ENCODE results near the gene KRIT1. TPM values are rescaled to one million over a fixed set of nuclear protein-coding genes. Genes with fewer than 3 reads are reported as not detected.

The KRIT1 gene
- total RNA-seq (2014; rRNA removed; shearing (Covaris generic); ENCODE audit: low replicate concordance): 19.7 and 54.3 TPM in 2 replicates

DNA sequence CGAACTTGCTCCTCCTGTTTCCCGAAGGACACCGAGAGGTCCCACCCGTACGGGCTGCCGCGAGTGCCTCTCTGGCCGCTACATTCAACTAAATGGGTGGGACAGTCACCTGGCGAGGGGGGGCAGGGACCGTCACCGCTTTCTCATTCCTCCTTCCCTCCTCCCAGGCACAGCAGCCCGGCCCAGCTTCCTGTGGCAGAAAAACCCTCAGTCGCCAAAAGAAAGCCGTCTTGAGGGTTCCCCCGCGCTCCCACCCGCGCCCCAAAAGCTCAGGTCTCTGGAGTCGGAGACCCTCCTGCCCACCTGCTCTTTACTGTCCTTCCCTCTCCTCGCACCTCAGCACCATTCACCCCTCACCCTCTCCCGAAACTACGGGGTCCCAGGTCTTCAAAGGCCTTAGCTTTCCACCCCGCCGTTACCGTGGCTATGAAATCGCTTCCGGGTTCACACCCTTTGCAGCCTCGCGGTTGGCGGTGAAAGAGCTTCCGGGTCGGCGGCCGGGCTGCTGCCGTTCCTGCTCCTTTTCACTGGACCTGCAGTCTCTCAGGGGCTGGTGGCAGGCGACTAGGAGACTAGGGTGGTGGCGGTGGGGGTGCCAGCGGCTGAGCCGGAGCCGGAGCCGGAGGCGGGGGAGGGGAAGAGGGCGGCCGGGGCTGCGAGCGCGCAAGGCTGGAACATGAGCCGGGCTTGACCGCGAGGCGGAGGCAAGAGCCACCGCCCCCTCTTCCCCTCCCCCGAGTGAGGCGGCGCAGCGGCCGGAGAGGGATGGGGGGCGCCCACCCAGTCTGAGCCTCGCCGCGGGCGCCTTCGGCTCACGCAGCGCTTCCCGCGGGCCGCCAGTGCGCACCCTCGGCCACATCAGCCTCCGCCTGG lies at the start of gene KRIT1, which contains the start of gene ANKIB1:
Gene KRIT1 (minus strand): TSS at position 428 of the 873 bp plus-strand sequence. CDS start 3,779 bp downstream, outside the sequence.
Gene ANKIB1 (plus strand): TSS at position 488 of the 873 bp plus-strand sequence. CDS start 49,005 bp downstream, outside the sequence.
- Histone ChIP-seq H3K9me3 (no peaks in the 10 kb centered on the region), H3K27me3 (no peaks in the 10 kb centered on the region), H3K36me3 (peaks cover 10% of the 10 kb centered on the region), H3K4me3 (peak within 1 kb of the TSS; percentile 88)
- DNase-seq: peak; percentile 82

- Histone ChIP-seq H3K27me3 (no peaks in the 10 kb centered on the region), H3K9me3 (no peaks in the 10 kb centered on the region), H3K36me3 (0 out of 2 replicates have a peak, but pooled peaks cover 2% of the 10 kb centered on the region), H3K4me3 (no peak overlapping the region)
- DNase-seq: no peak
Observed at GRCh38 chr7:92295391-92295790, 49.7 kb upstream of the KRIT1 start.

GRCh38 chr7:92293896-92294590 lies 48.3 kb upstream of the KRIT1 start:
- DNase-seq: no peak
- Histone ChIP-seq H3K27me3 (no peaks in the 10 kb centered on the region), H3K36me3 (0 out of 2 replicates have a peak, but pooled peaks cover 2% of the 10 kb centered on the region), H3K9me3 (no peaks in the 10 kb centered on the region), H3K4me3 (no peak overlapping the region)

DNA sequence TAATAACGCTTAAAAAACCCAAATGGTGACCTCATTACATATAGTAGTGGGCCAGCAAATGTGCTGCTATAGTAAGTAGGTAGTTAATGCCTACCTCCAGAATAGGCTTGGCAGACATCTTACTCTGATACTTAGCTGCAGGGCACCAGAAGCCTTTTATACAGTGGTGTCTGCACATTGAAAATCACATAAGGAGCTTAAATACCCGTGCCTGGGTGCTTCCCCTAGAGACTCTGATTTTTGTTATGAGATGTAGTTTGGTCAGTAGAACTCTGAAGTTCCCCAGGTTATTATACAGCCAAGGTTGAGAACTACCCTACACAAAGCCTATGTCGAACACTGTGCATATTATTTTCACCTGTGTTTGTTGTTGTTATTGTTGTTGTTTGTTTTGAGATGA lies 47.3 kb upstream of the KRIT1 start:
- DNase-seq: no peak
- Histone ChIP-seq H3K9me3 (no peaks in the 10 kb centered on the region), H3K36me3 (0 out of 2 replicates have a peak, but pooled peaks cover 2% of the 10 kb centered on the region), H3K27me3 (no peaks in the 10 kb centered on the region), H3K4me3 (no peak overlapping the region)

- no peak overlapping the region for H3K4me3 ChIP-seq
- H3K27me3 ChIP-seq: no peaks in the 10 kb centered on the region
- no peak for DNase-seq
- no peaks in the 10 kb centered on the region for H3K9me3 ChIP-seq
- H3K36me3 ChIP-seq: no peaks in the 10 kb centered on the region
Observed at GRCh38 chr7:92289321-92289720, 43.6 kb upstream of the KRIT1 start.

DNA sequence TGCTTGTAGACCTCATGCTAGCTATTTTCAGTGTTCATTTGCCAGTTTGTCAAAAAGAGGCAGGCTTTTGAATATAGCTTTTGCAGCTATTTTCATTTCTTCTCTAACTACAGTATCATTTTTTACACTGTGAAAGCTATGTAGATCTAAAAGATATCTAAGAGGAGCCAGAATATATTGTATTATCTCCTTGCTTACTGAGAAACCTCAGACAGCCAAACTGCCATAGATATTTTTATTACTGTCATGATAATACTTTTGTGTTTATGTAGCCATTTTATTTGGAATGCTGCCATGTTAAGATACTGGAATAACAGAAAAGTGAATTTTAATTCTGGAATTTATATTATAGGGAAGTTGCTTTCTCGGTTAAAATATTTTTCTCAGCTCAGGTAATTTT lies 37.2 kb upstream of the KRIT1 start:
- H3K36me3 ChIP-seq: no peaks in the 10 kb centered on the region
- no peaks in the 10 kb centered on the region for H3K9me3 ChIP-seq
- no peaks in the 10 kb centered on the region for H3K27me3 ChIP-seq
- H3K4me3 ChIP-seq: no peak overlapping the region
- DNase-seq: no peak

GRCh38 chr7:92282221-92282814 lies 36.6 kb upstream of the KRIT1 start:
- Histone ChIP-seq H3K36me3 (no peaks in the 10 kb centered on the region), H3K9me3 (no peaks in the 10 kb centered on the region), H3K27me3 (no peaks in the 10 kb centered on the region), H3K4me3 (no peak overlapping the region)
- no peak for DNase-seq

- Histone ChIP-seq H3K9me3 (no peaks in the 10 kb centered on the region), H3K36me3 (no peaks in the 10 kb centered on the region), H3K27me3 (no peaks in the 10 kb centered on the region), H3K4me3 (no peak overlapping the region)
- DNase-seq: no peak
Observed at GRCh38 chr7:92281031-92281430, 35.3 kb upstream of the KRIT1 start.

GRCh38 chr7:92279396-92280031 lies 33.8 kb upstream of the KRIT1 start:
- H3K4me3 ChIP-seq: no peak overlapping the region
- H3K27me3 ChIP-seq: no peaks in the 10 kb centered on the region
- no peaks in the 10 kb centered on the region for H3K36me3 ChIP-seq
- no peak for DNase-seq
- H3K9me3 ChIP-seq: no peaks in the 10 kb centered on the region

- no peak for DNase-seq
- no peaks in the 10 kb centered on the region for H3K27me3 ChIP-seq
- no peak overlapping the region for H3K4me3 ChIP-seq
- H3K9me3 ChIP-seq: no peaks in the 10 kb centered on the region
- H3K36me3 ChIP-seq: no peaks in the 10 kb centered on the region
Observed at GRCh38 chr7:92276460-92276864, 30.7 kb upstream of the KRIT1 start.

GRCh38 chr7:92275327-92275726 lies 29.6 kb upstream of the KRIT1 start:
- DNase-seq: no peak
- Histone ChIP-seq H3K36me3 (no peaks in the 10 kb centered on the region), H3K27me3 (no peaks in the 10 kb centered on the region), H3K4me3 (no peak overlapping the region), H3K9me3 (no peaks in the 10 kb centered on the region)

- no peak overlapping the region for H3K4me3 ChIP-seq
- H3K36me3 ChIP-seq: no peaks in the 10 kb centered on the region
- no peaks in the 10 kb centered on the region for H3K9me3 ChIP-seq
- H3K27me3 ChIP-seq: no peaks in the 10 kb centered on the region
- no peak for DNase-seq
Observed at GRCh38 chr7:92268921-92269320, 23.2 kb upstream of the KRIT1 start.

GRCh38 chr7:92266415-92267241 lies 20.9 kb upstream of the KRIT1 start:
- DNase-seq: no peak
- H3K9me3 ChIP-seq: no peaks in the 10 kb centered on the region
- no peaks in the 10 kb centered on the region for H3K27me3 ChIP-seq
- H3K36me3 ChIP-seq: no peaks in the 10 kb centered on the region
- no peak overlapping the region for H3K4me3 ChIP-seq

DNA sequence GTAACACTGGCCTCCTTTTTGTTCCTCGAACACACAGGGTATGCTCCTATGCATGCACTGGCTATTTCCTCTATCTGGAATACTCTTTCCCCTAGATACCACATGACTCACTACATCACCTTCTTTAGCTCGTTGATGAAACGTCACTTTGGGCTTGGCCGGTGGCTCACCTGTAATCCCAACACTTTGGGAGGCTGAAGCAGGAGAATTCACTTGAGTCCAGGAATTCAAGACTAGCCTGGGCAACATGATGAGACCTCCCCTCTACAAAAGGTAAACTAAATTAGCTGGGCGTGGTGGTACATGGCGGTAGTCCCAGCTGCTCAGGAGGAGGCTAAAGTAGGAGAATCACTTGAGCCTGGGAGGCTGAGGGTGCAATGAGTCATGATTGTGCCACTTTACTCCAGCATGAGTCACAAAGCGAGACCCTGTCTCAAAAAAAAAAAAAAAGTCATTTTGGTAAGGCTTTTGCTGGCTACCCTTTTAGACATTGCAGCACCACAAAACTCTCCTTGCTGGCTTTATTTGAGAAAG lies 14.6 kb upstream of the KRIT1 start:
- Histone ChIP-seq H3K36me3 (no peaks in the 10 kb centered on the region), H3K4me3 (no peak overlapping the region), H3K9me3 (no peaks in the 10 kb centered on the region), H3K27me3 (no peaks in the 10 kb centered on the region)
- DNase-seq: peak; percentile 34

DNA sequence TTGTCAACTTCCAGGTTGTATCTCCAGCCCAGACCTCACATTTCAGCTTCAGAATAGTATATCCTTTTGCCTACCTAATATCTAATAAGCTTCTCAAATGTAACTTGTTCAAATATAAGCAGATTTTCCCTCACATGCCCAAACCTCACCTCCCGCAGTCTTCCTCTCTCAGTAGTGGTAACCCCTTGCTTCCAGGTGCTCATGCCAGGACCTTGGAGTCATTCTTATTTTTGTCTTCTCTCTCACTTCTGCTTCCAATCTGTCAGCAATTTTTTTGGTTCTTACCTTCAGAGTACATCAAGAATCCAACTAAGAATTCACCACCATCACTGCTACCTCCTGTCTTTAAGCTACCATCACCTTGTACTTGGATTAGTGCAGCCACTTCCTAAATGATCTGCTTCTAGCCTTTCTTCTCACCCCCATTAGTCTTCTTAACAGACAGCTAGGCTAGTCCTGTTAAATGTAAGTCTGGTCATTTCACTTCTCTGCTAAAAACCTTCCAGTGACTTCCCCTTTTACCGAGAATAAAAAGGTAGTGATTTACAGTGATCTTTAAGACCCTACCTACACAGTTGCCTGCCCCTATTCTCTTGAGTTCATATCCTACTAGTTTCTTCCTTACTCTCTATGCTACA lies 14.0 kb upstream of the KRIT1 start:
- Histone ChIP-seq H3K9me3 (no peaks in the 10 kb centered on the region), H3K4me3 (no peak overlapping the region), H3K36me3 (no peaks in the 10 kb centered on the region), H3K27me3 (no peaks in the 10 kb centered on the region)
- DNase-seq: no peak

All from MG63 (cell line).